Activated naive CD4-positive, alpha-beta T cell treated with Interleukin-2 at 50 U/mL for 16 hours (primary cell): ENCODE data around the gene ACVRL1.

Source experiments
- DNase-seq: peaks from one replicate; pipeline ENCODE4 v3.0.0-alpha.2; 2020

Gene ACVRL1

DNA sequence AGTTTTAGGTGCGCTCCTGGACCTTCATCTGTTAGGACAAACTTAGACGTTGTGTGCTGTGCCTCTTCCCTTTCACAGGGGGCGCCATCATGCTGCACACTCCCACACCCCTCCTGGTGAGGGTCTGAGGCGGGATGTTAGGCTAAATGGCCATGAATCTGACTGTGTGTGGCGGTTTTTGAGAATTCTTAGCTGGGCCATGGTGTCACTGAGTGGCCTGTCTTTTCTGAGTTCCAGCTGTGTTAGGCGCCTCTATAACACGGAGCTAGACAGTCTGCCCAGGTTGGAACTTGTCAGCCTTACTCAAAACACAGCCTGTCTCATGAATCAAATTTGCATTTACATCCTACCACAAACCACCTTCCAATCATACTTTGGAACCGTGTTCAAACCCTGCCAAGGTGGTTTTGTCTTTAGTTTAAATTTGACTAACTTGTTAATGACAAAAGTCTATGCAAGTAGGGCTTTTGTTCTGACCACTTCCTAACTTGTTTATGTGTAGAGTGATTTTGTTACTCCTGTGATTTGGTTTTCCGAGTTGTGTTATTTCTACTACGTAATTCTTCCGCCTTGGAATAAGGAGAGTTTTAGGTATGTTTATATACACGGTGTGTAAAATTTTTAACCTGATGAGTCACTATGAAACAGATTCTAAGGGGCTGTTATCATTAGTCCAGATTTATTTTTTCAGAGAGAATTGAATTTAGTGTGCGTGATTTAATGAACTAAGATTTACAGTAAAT lies 63.8 kb downstream of the ACVRL1 start:
- DNase-seq: peak; percentile 56

GRCh38 chr12:51971679-51972421 lies 64.5 kb downstream of the ACVRL1 start:
- DNase-seq: no peak

DNA sequence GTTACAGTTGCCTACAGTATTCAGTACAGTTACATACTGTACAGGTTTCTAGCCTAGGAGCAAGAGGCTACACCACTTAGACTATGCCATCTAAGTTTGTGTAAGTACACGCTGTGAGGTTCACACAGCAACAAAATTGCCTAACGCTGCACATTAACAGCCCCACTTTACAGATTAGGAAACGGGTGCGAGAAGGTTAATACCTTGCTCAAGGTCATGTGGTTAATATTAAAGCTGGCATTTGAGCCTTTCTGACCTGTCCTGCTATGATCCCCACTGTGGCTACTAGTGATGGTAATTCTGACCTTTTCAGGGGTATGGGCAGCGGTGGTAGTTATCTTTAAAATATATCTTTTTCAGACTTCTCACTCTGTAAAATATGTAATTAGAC lies 65.1 kb downstream of the ACVRL1 start:
- no peak for DNase-seq

GRCh38 chr12:51972849-51973273 lies 65.6 kb downstream of the ACVRL1 start:
- peak; percentile 64 for DNase-seq
